OCI-LY3 (cell line): Measurements from ENCODE around the gene SLC25A13.

Experiments
- CTCF ChIP-seq: fragments of 200-600, 300-600 bp; sonication (generic); IDR thresholded peaks from 2 replicates; pipeline ENCODE4 v1.5.1; 2014; ENCODE audit warnings: antibody characterized with exemption, low read length, low read depth
- EZH2phosphoT487 ChIP-seq: fragments of 200-600 bp; shearing (Covaris generic); IDR thresholded peaks from 2 replicates; pipeline ENCODE4 v1.6.1; 2018; ENCODE audit warnings: antibody characterized with exemption, mixed run types, low read depth

- TF ChIP-seq CTCF (no peak), EZH2phosphoT487 (no peak)
These were observed 152.5 kb downstream of the SLC25A13 start for GRCh38 chr7:96169439-96169838.
